Esophagus squamous epithelium (tissue), 5 donors: ENCODE results near the gene SDC4. TPM values are rescaled to one million over a fixed set of nuclear protein-coding genes. Genes with fewer than 3 reads are reported as not detected.
A peak's percentile ranks its signal among the peaks of the same experiment; 100 is the strongest.

Experiments used
- DNase-seq: peaks from one replicate; lab custom pipeline; 2025; lab: John Stamatoyannopoulos, UW
- H3K27ac ChIP-seq, 4 donors: fragments of 200-600 bp; sonication (generic); one replicate each; pipeline ENCODE4 v1.5.1; 2016 to 2019; ENCODE audit warnings: mild to moderate bottlenecking in 1 of 4
- H3K27me3 ChIP-seq, 4 donors: fragments of 200-600 bp; sonication (generic); 1 replicate in 3 of 4; 2 replicates in 1 of 4; pipeline versions ENCODE4 v1.5.1 to v1.6.0; 2017 to 2021; ENCODE audit warnings: antibody characterized with exemption in 1 of 4
- H3K36me3 ChIP-seq, 3 donors: fragments of 200-600 bp; sonication (generic); one replicate each; pipeline ENCODE4 v1.5.1; 2016 to 2019
- H3K4me1 ChIP-seq, 3 donors: fragments of 200-600 bp; sonication (generic); one replicate each; pipeline ENCODE4 v1.5.1; 2017 to 2019
- H3K4me3 ChIP-seq, 4 donors: fragments of 200-600 bp; sonication (generic); 1 replicate in 3 of 4; 2 replicates in 1 of 4; pipeline ENCODE4 v1.5.1; 2016 to 2019; ENCODE audit warnings: mild to moderate bottlenecking in 2 of 4, moderate library complexity in 1 of 4
- H3K9me3 ChIP-seq, 3 donors: fragments of 200-600 bp; sonication (generic); one replicate each; pipeline ENCODE4 v1.5.1; 2016 to 2019
- POLR2A ChIP-seq, 4 donors: fragments of 450-650 bp; IDR thresholded peaks; one replicate each; pipeline ENCODE4 v1.6.1; 2017; ENCODE audit warnings: antibody characterized with exemption in 4 of 4, mild to moderate bottlenecking in 4 of 4, moderate library complexity in 3 of 4
- WGBS, 2 donors: methylation state at CpG; one replicate each; pipeline ENCODE4 v1.1.5; 2018; 5-methylcytosine and 5-hydroxymethylcytosine counted together
- intact Hi-C: fragments of 100-400 bp; cut with DNase I; formaldehyde crosslinking; loops from one replicate; pipeline ENCODE4 v1.15.0; 2022
- total RNA-seq, 4 donors: library from RNA; depleted of rRNA; stranded (reverse); fragments of >200 nt; gene quantifications; one replicate each; pipeline ENCODE4 v1.1.0, GENCODE V29; 2016
- TF ChIP-seq, protein P1 (sequence below), 6 experiments: fragments of 450-650 bp in 4 of 6; fragments of 200-600 bp in 2 of 6; sonication (generic) in 2 of 6; IDR thresholded peaks; one replicate each; pipeline ENCODE4 v1.5.1; 2016 to 2019; ENCODE audit warnings: antibody characterized with exemption in 6 of 6, mild to moderate bottlenecking in 4 of 6, moderate library complexity in 4 of 6
- donor health status: DM: yes; HTN: yes; CAD: no.

Gene SDC4
- total RNA-seq, 4 donors from 2014 or later = 88.1 to 174 (median 120) TPM

DNA sequence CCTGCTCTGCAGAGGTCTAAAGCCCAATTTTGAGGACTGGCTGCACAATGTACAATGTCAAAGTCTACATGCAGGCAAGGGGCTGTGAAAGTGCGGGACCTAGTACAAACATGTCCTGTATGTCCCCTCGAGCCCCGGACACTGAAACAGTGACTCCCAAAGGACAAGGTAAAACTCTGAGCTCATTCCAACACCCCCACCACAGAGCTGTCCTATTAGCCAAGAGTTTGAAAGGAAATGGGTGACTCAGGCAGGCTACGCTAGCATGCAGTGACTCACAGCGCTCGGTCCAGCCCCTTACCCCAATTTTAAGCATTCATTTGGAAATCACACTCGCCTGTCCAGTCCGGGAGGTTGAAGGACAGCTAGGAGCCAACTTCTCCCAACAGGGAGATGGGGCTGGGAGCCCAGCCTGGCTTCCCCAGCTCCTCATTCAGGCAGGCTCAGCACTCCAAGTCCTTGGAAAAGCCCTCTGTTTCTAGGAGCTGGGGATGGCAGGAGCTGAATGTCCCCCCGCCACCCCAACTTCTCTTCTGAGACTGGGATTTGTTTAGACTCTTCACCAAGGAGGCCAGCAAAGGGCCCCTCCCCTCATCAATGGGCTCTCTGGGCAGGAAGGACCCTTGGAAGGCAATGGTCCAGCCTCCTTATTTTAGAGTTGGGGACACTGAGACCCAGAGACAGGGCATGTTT, 3.9 kb downstream of the SDC4 start:
- peaks cover 0 to 5% (median 0%) of the 10 kb centered on the region in 4 donors for H3K27me3 ChIP-seq
- DNase-seq = no peak
- peaks cover 71 to 96% (median 77%) of the 10 kb centered on the region in 3 donors for H3K4me1 ChIP-seq
- 8 to 20% methylated on average over 4 to 5 of the region's 9 CpGs for WGBS, 2 donors
- TF ChIP-seq, protein P1, sequence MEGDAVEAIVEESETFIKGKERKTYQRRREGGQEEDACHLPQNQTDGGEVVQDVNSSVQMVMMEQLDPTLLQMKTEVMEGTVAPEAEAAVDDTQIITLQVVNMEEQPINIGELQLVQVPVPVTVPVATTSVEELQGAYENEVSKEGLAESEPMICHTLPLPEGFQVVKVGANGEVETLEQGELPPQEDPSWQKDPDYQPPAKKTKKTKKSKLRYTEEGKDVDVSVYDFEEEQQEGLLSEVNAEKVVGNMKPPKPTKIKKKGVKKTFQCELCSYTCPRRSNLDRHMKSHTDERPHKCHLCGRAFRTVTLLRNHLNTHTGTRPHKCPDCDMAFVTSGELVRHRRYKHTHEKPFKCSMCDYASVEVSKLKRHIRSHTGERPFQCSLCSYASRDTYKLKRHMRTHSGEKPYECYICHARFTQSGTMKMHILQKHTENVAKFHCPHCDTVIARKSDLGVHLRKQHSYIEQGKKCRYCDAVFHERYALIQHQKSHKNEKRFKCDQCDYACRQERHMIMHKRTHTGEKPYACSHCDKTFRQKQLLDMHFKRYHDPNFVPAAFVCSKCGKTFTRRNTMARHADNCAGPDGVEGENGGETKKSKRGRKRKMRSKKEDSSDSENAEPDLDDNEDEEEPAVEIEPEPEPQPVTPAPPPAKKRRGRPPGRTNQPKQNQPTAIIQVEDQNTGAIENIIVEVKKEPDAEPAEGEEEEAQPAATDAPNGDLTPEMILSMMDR (IDR thresholded peaks at IDR 0.05) = no peak
- peak in 2 of 4 donors; percentile 25 to 60 for TF ChIP-seq POLR2A (IDR thresholded peaks at IDR 0.05)
- H3K36me3 ChIP-seq = peaks cover 0 to 5% (median 0%) of the 10 kb centered on the region in 3 donors
- H3K9me3 ChIP-seq = no peaks in the 10 kb centered on the region
- peak overlapping the region; percentile 90 to 98 (median 94) for H3K27ac ChIP-seq
- peak overlapping the region; percentile 15 to 87 (median 80) for H3K4me3 ChIP-seq
- intact Hi-C loops = no loop called here

DNA sequence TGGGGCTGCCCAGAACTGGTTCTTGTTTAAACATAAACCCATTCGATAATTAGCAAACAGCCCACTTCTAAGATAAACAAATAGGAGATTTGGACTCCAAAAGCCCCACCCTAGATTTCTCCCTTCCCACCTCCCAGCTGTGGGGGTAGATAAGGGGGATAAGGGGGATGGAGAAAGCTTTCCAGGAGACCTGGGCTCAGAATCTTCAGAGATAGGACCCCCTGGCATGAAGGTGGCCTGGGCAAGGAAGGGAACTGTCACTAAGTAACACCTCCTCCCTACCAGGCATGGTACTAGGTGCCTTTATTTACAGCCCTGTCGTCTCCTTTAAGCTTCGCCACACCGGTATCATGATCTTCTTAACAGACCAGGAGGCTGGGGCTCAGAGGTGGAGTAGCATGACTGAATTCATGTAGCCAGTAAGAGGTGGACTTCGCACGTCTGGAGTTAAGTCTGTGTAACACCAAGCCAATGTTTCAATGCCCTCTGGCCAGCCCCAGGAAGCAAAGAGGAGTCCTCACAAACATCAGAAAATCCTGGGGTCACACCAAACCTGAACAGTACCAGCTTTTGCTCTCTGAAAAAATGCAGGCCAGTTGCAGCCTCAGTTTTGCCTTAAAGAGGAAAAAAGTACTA, 4.6 kb downstream of the SDC4 start:
- 33 to 55% methylated on average over 2 to 5 of the region's 6 CpGs for WGBS, 2 donors
- no peak for TF ChIP-seq POLR2A (IDR thresholded peaks at IDR 0.05)
- TF ChIP-seq, protein P1 (IDR thresholded peaks at IDR 0.05) = no peak

GRCh38 chr20:45342855-45343531, 5.2 kb downstream of the SDC4 start:
- Histone ChIP-seq H3K4me3 (peak overlapping the region in 3 of 4 donors; percentile 80 to 87 (median 81)), H3K36me3 (peaks cover 0 to 5% (median 0%) of the 10 kb centered on the region in 3 donors), H3K27me3 (no peaks in the 10 kb centered on the region), H3K27ac (peak overlapping the region; percentile 90 to 98 (median 94)), H3K9me3 (no peaks in the 10 kb centered on the region), H3K4me1 (peaks cover 84 to 98% (median 91%) of the 10 kb centered on the region in 3 donors)
- intact Hi-C loops = no loop called here
- WGBS, 2 donors = 49 to 66% methylated on average over 6 of the region's 6 CpGs
- no peak for TF ChIP-seq POLR2A (IDR thresholded peaks at IDR 0.05)
- TF ChIP-seq, protein P1 (IDR thresholded peaks at IDR 0.05) = no peak
- no peak for DNase-seq

More for the DNA sequence above, 4.6 kb downstream of the SDC4 start:
- DNase-seq = no peak
- peak overlapping the region; percentile 4 to 87 (median 80) for H3K4me3 ChIP-seq
- intact Hi-C loops = no loop called here
- peak overlapping the region; percentile 90 to 98 (median 94) for H3K27ac ChIP-seq
- no peaks in the 10 kb centered on the region for H3K9me3 ChIP-seq
- peaks cover 0 to 5% (median 0%) of the 10 kb centered on the region in 4 donors for H3K27me3 ChIP-seq
- peaks cover 77 to 96% (median 84%) of the 10 kb centered on the region in 3 donors for H3K4me1 ChIP-seq
- H3K36me3 ChIP-seq = peaks cover 0 to 5% (median 0%) of the 10 kb centered on the region in 3 donors

- Histone ChIP-seq H3K4me1 (peaks cover 92 to 100% (median 97%) of the 10 kb centered on the region in 3 donors), H3K27me3 (no peaks in the 10 kb centered on the region), H3K27ac (peak overlapping the region; percentile 90 to 98 (median 94)), H3K9me3 (no peaks in the 10 kb centered on the region), H3K36me3 (peaks cover 0 to 5% (median 0%) of the 10 kb centered on the region in 3 donors), H3K4me3 (peak overlapping the region in 3 of 4 donors; percentile 80 to 87 (median 81))
- no peak for DNase-seq
- intact Hi-C loops = no loop called here
- peak in 2 of 4 donors; percentile 12 to 35 for TF ChIP-seq POLR2A (IDR thresholded peaks at IDR 0.05)
- TF ChIP-seq, protein P1 (IDR thresholded peaks at IDR 0.05) = no peak
- 15 to 23% methylated on average over 4 to 12 of the region's 16 CpGs for WGBS, 2 donors
These were observed 6.0 kb downstream of the SDC4 start for GRCh38 chr20:45341939-45342854.
